ENCODE data around the gene RGS6.

The RGS6 gene

GRCh38 chr14:72094844-72095582 lies 162.8 kb downstream of the RGS6 start:
- no peak for DNase-seq

- no peak for DNase-seq
Observed at GRCh38 chr14:72097173-72097783, 165.0 kb downstream of the RGS6 start.

- no peak for DNase-seq
Observed at GRCh38 chr14:72098210-72098609, 166.0 kb downstream of the RGS6 start.

- DNase-seq: no peak
Observed at GRCh38 chr14:72099566-72099965, 167.3 kb downstream of the RGS6 start.

- DNase-seq: peak; percentile 3 to 10
Observed at GRCh38 chr14:72104011-72104613, 171.9 kb downstream of the RGS6 start.

- no peak for DNase-seq
Observed at GRCh38 chr14:72111911-72112310, 179.7 kb downstream of the RGS6 start.

- DNase-seq: no peak
Observed at GRCh38 chr14:72118841-72119240, 186.6 kb downstream of the RGS6 start.

GRCh38 chr14:72120315-72120714 lies 188.1 kb downstream of the RGS6 start:
- no peak for DNase-seq

GRCh38 chr14:72123755-72124154 lies 191.5 kb downstream of the RGS6 start:
- DNase-seq: no peak

- no peak for DNase-seq
Observed at GRCh38 chr14:72124171-72124570, 191.9 kb downstream of the RGS6 start.

- DNase-seq: no peak
Observed at GRCh38 chr14:72126091-72126490, 193.9 kb downstream of the RGS6 start.

GRCh38 chr14:72126561-72126960 lies 194.3 kb downstream of the RGS6 start:
- no peak for DNase-seq

GRCh38 chr14:72128629-72129028 lies 196.4 kb downstream of the RGS6 start:
- DNase-seq: no peak

- no peak for DNase-seq
Observed at GRCh38 chr14:72129291-72129690, 197.1 kb downstream of the RGS6 start.

GRCh38 chr14:72141084-72141483 lies 208.9 kb downstream of the RGS6 start:
- DNase-seq: no peak

- no peak for DNase-seq
Observed at GRCh38 chr14:72142328-72142727, 210.1 kb downstream of the RGS6 start.

- DNase-seq: no peak
Observed at GRCh38 chr14:72146241-72146640, 214.0 kb downstream of the RGS6 start.

GRCh38 chr14:72154645-72155378 lies 222.6 kb downstream of the RGS6 start:
- DNase-seq: no peak

- DNase-seq: no peak
Observed at GRCh38 chr14:72155379-72155993, 223.3 kb downstream of the RGS6 start.

- DNase-seq: no peak
Observed at GRCh38 chr14:72164420-72165228, 232.4 kb downstream of the RGS6 start.

- no peak for DNase-seq
Observed at GRCh38 chr14:72165229-72165698, 233.0 kb downstream of the RGS6 start.

- no peak for DNase-seq
Observed at GRCh38 chr14:72169521-72169920, 237.3 kb downstream of the RGS6 start.

Measured in AML-193 (cell line).